Caki2 (cell line): ENCODE measurements around the gene BTBD18. TPM values are rescaled to one million over a fixed set of nuclear protein-coding genes. Genes with fewer than 3 reads are reported as not detected.
A peak's percentile ranks its signal among the peaks of the same experiment; 100 is the strongest.

Source experiments
- DNase-seq: peaks from one replicate; pipeline ENCODE4 v3.0.0-alpha.2; 2015; ENCODE audit warnings: low read depth
- in situ Hi-C: cut with HindIII; loops from 2 replicates; pipeline ENCODE4 v1.10.0; 2016; ENCODE audit warnings: low sequenced_read_pairs, low pct_unique_long_range_greater_than_20kb, mixed read lengths
- total RNA-seq: library from RNA; depleted of rRNA; stranded (reverse); fragments of >200 nt; shearing (Covaris generic); gene quantifications from 2 replicates; pipeline ENCODE4 v1.2.3, GENCODE V29; 2014; ENCODE audit warnings: low replicate concordance

BTBD18 gene
- total RNA-seq, 1 experiment from 2014 or later, result not detected

DNA sequence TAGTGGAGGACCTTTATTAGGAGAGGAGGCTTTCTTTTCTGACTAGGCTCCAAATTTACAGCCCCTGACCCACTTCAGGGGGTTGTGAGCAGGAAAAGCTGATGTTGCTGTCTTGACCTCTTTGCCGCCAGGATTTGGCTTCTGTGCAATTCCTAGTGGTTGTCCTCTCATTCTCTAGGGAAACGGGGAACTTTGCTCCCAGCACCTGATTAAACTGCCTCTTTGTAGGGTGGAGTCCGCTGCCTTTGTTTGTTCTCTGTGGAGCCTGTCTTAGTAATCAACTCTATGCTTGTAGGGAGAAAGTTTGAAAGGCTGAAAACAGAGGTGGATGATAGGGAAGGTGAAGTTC, 26.3 kb upstream of the BTBD18 start:
- peak; percentile 56 for DNase-seq
- in situ Hi-C loops, result no loop called here

DNA sequence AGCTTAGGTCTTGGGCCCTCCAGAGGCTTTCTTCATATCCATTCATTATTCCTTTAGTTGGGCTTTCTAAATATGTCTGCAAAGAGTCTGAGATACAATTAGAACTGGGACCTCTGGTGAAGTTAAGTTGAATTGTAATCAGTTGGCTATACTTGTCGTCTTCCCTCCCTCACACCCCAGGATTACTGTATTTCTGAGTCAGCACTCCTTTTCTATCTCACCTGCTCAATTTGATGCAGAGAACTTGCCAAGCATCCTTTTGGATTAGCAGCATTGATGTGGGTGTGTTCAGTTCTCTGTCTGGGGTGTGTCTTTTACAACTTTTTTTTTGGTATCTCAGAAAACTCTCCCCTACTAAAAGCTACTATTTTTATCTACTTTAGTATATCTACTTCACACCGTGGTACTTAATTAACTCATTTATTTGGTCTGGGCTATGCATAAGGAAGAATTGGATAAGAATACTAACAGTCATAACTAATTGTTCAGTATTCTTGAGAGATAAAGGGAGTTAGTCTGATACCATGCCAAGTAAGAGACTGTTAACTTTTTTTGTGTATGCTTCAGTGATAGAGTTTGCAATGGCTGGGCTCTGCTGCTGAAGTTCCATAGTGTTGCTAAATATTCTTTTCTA, 25.1 kb upstream of the BTBD18 start:
- in situ Hi-C loops, result no loop called here
- no peak for DNase-seq

DNA sequence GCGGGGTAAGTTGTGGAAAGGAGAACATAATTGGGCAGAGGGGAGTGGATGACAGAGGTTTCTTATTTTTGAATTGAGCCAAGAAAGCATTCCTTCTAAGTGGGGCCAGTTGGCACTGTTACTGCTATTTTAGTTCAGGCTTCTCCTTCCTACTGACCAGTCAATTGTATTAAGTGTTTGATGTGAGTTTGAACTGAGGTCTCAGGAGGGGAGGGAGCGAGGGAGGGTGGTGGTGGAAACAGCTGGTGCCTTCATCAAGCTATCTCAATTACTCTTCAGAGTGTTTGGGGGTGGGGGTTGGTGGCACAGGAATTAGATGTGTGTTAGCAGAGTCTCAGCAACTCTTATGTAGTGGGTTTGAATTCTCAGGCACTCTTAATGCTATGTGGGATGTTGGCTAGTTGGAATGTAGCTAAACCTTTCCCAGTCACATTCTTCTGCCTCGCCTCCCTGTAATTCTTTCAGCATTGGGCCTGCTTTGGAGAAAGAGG, 24.5 kb upstream of the BTBD18 start:
- in situ Hi-C loops, result no loop called here
- DNase-seq, result no peak

DNA sequence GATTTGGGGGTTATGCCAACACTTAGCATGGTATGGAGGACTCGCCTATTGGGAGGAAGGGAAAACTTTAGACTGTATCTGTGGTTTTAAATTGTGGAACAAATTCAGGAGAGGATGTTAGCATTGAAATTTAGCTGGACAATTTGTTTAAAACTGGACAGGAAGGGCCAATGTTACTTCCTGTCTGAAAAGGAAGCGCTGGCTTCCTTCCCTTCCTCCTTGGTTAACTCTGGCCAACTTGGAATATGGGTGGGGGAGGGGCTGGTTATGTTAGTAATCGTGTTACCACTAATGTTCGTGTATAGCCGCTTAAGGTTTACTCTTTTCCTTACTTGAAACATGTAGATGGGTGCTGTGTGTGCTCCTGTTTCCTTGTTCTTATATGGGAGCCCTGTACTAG, 23.9 kb upstream of the BTBD18 start:
- no peak for DNase-seq
- in situ Hi-C loops, result no loop called here

DNA sequence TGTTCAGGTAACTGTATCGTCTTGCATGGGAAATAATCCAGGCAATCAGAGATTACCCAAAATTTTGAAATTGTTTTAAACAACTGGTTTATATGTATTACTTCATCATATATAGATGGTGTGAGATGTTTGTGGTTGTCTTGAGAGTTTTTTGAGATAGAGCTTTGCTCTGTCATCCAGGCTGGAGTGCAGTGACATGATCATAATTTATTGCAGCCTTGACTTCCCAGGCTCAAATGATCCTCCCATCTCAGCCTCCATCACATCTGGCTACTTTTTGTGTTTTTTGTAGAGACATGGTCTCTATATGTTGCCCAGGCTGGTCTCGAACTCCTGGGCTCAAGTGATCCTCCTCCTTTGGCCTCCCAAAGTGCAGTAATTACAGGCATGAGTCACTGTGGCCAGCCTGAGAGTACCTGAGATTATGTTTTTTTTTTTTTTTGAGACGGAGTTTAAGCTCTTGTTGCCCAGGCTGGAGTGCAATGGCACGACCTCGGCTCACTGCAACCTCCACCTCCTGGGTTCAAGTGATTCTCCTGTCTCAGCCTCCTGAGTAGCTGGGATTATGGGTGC, 21.5 kb upstream of the BTBD18 start:
- in situ Hi-C loops, result no loop called here
- DNase-seq, result no peak

DNA sequence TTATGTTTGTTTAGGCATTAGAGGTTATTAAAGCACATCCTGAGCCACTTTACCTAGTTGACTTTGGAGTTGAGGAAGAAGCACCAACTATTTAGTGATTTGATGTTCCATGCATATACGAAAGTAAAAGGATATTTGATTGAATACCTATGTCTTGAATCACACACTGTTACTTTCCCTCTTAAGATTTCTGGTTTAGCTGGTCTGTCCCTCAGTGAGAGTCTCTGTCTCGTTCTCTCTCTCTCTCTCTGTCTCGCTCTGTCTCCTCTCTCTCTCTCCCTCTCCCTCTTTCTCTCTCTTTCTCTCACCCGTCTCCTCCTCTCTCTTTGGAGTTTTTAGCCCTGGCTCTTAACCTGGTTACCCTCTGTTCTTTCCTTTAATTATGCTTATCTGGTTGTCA, 20.9 kb upstream of the BTBD18 start:
- in situ Hi-C loops, result no loop called here
- DNase-seq, result no peak

DNA sequence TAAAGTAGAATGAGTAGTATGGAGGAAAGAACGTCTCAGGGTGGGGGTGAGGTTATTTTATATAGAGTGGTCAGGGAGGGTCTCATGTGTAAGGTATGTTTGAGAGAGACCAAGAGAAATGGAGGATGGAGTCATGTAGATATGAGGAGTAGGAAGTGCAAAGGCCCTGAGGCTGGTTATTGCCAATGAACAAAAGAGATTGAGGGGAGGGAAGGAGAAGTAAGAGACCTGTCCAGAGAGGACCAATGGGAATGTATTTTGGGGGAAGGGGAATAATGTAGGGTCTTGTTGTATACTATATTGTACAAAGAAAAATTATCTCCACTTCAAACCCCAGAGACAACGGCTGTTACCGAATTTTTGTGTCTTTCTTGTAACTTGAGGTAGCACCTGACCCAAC, 19.7 kb upstream of the BTBD18 start:
- in situ Hi-C loops, result no loop called here
- no peak for DNase-seq

DNA sequence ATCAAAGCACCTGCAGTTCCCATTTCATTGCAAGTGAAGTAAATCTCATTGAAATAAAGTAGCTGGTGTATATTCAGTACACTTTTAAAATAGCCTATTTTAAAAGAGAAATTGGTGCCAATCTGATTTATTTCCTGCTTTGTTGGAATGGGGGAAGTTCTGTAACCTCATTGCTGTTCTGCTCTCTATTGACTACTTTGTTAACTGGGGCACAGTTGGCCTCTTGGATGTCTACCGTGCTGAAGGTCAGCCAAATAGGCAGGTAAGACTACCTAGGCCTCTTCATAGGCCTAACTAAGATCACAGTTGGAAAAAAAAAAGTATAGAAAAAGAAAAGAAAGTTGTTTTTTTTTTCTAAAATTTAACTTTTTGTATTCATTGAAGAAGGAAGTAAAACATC, 19.2 kb upstream of the BTBD18 start:
- in situ Hi-C loops, result no loop called here

DNA sequence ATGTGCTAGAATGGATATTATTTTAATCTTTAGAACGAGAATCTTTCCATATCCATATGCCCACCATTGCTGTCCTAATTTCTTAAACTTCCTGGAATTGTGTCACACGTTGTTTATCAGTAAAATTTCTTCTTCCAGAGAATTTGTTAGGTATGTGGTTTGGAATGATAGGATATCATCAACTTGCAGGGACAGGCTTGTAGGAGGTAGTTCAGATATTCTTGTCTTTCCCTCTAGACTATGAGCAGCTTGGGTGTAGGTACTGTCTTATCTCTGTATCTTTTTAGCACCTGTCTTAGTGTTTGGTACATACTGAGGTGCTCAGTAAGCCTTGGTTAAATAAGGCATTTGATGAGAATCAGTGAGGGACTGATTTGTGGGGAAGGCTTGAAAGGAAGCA, 13.4 kb upstream of the BTBD18 start:
- in situ Hi-C loops, result no loop called here
- DNase-seq, result no peak

More for the DNA sequence above, 19.2 kb upstream of the BTBD18 start:
- DNase-seq, result no peak

DNA sequence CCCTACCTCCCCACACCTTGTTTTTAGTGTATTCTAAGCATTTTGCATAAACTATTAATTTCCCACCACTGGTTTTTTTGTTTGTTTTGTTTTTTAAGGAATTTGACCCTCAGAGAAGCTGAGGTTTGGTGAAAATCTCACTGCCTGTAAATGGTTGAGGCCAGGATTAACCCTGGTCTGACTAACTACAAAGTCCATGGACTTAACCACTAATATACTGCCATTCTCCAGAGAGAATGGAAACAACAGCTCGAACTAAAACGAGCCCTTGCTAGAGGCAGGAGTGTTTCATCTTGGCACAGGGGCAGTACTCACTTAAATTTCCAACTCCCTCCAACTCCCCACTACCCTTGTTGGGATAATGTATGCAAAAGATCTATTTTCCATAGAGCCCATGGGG, 12.9 kb upstream of the BTBD18 start:
- DNase-seq, result no peak

DNA sequence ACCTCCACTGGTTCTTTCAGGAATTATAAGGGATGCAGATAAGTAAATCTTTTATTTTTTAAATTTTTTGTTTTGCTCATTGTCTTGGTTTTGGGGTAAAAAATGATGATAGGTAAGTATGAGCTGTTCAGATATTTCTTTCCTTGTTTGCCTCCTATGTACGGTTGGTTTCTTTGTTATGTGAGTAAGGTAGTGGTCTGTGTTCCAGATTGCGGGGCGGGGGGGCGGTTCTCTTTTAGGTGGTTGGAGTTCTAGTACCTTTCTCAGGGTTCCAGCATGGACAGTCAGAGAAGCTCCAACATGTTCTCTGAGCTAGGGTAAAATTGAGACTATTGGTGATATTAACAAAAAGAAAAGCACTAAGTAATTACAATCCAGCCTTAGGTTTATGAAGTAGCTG, 12.4 kb upstream of the BTBD18 start:
- in situ Hi-C loops, result no loop called here
- DNase-seq, result no peak

More for the DNA sequence above, 12.9 kb upstream of the BTBD18 start:
- in situ Hi-C loops, result no loop called here

DNA sequence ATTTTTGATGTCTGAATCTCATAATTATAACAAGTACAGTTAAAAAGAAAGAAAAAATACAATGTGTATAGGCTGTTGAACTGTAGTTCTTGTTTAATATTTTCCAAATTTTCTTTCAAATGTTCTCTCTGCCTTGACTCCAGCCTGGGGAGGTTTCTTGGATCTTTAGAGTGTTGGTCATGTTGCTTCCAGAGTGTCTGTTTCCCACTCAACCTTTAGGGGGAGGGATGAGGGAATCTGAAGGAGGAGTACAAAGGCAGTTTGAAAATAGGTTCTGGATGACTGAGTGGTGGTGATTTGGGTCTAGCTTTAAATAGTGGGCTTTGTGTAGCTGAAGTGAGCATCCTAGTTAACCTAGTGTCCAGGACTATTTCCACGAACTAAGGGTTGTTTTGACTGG, 11.9 kb upstream of the BTBD18 start:
- in situ Hi-C loops, result no loop called here

DNA sequence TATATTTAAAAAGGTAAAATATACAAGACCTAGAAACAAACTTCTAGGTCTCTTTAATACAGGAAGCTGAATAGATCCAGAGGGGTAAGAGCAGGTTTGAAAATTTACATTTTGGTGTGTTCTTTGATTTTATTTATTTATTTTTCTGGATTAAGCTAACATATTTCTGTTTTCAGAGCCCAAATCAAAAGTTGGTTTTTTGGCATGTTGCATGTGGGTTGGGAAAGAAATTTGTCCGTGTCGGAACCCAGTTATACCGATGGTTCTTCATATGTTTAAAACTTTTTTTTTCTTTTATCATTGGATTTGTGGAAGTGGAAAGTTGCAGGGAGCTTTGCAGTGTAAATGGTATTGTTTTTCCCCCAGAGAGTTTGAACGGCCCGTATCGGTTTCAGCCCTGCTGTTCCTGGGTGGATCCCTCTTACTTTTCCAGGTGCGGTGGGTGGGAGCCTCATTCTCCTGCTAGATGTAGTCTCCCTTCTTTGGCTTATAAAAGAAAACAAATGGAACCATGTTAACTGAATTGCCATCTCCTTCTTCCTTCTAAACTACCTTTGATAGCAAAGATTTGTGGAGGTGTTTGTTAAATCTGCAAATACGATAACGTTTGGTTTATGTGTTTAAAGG, 10.7 kb upstream of the BTBD18 start:
- DNase-seq, result no peak
- in situ Hi-C loops, result no loop called here

More for the DNA sequence above, 11.9 kb upstream of the BTBD18 start:
- DNase-seq, result peak; percentile 45

DNA sequence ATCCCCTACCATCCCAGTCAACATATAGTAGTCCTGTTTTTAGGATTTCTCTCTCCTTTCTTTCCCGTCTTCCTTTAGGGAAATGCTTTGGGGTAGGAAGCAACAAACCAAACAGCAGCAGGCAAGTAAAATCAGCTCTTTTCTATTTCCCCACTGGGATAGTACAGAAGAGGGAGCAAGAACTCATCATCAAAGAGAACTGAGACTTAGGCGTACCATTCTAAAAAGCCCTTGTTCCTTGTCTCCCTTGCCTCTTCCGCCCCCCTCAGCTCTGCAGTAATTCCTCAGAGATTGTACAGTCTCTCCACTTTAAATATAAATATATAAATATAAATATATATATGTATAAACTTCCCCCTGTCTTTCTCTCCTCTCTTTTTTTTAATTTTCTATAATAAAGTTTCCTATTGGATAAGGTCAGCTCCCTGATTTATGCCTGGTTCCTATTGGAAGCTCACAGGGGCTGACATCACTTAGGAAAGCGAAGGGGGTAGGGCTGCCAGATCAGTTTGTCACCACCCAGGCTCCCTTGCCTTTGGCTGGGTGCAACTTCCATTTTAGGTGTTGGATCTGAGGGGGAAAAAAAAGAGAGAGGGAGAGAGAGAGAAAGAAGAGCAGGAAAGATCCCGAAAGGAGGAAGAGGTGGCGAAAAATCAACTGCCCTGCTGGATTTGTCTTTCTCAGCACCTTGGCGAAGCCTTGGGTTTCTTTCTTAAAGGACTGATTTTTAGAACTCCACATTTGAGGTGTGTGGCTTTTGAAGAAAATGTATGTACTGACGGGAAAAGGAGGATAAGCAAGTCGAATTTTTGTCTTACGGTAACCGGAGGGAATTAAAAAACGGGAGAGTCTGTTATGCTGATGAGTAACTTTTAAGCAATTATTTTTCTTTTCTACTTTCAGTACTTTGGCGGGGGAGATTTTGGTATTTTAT, 9.9 kb upstream of the BTBD18 start, which contains the start of gene CTNND1:
Gene CTNND1, plus strand, starts transcription at position 502 of the 934 bp plus-strand sequence. CDS start 29,677 bp downstream, outside the sequence.
- peak; percentile 95 for DNase-seq
- in situ Hi-C loops, result no loop called here

DNA sequence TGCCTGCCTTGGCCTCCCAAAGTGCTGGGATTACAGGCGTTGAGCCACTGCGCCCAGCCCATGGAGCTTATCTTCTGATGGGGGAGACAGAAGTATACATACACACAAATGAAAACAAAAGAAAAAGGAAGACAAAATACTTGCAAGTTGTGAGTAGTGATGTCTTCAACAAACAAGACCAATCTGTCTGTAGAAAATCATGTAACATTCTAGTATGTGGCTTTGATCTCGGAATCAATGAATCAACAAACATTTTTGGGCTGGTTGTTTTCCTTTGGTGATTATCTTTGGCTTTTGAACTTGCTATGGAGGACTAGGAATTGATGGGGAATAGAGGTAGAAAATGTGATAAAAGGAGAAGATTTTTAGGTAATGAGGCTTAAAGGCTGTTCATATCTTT, 6.6 kb upstream of the BTBD18 start:
- in situ Hi-C loops, result no loop called here

DNA sequence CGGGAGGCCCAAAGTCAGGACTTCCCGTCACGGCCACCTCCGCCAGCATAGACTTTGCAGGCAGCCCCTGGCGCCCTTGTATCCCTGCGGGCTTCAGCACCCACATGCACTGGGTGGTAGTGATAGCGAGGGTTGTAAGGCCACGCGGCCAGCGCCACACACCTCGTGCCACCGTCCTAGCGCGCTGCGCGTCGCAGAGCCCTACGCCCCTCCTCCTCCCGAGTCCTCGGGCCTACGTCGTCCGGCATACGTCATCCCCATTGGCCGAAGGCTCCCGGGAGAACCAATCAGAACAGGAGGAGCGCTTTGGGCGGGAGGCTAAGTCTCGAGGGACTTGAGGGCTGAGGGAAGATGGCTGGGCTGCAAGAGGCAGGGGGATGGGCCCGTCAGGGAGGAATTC, 1.3 kb upstream of the BTBD18 start:
- in situ Hi-C loops, result no loop called here
- DNase-seq, result no peak

More for the DNA sequence above, 6.6 kb upstream of the BTBD18 start:
- no peak for DNase-seq

DNA sequence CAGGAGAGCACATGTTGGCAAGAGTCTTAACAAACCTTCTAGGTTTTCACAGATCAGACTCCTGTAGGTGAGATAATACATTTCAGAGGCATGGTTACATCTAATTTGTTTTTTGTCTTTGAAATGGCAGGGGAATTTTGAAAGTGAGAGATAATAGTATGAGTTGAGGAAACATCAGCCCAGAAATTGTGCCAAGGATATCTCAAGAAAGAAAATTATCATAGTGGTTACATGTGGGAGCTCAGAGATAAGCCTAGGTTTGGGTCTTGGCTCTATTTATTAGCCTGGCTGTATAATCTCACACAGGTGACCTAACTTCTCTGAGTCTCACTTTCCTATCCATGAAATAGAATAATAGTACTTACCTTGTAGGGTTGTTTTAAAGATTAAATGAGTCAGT, 443 bp downstream of the BTBD18 start:
- in situ Hi-C loops, result no loop called here

DNA sequence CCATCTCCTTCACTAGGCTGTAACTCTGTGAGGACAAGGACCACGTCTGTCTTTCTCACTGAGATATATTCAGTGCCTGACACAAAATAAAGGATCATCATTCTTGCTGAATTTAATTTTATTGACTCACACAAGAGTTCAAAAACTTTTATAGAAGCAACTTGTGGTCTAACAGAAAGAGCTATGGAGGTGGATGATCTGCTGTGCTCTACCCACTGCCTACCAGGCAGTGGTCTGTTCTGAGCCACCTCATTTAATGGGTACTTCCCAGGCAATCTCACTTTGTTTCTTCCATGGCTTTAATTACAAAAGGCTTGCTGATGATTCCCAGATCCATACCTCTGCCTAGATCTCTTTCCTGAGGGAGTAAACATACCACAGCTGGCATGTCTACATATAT, 4.7 kb downstream of the BTBD18 start:
- in situ Hi-C loops, result no loop called here
- DNase-seq, result no peak

More for the DNA sequence above, 443 bp downstream of the BTBD18 start:
- no peak for DNase-seq

DNA sequence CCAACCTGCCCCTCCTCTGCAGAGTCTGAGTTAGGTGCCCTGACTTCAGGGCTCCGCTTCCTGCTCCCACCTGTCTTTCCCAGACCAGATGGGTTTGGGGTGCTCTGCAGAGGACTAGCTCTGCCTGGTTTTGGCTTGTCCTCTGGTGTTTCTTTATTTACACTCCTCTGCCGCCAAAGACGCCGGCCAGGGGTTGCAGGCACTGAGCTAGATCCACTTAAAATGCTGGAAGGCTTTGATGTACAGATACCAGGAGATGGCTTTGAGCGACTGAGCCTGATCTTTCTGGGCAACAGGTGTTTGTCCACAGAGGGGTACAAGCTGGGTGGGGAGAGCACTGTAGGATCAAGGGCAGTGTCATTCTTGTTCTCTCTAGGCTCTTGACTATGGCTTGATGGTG, 6.4 kb downstream of the BTBD18 start:
- in situ Hi-C loops, result no loop called here
- no peak for DNase-seq
